ENCODE results near the gene C1GALT1C1L.
"Not testable (repeated sequence)": the region's sequence is repeated elsewhere in the genome, so short reads cannot be mapped to it uniquely, and the experiment has no call there.

Gene C1GALT1C1L

GRCh38 chr2:43653506-43653905 is 22.7 kb downstream of the C1GALT1C1L start:
- DNase-seq (ENCODE audit: low spot score), result no peak

- DNase-seq (ENCODE audit: low spot score), result no peak
Observed at GRCh38 chr2:43648994-43649701, 27.1 kb downstream of the C1GALT1C1L start.

DNA sequence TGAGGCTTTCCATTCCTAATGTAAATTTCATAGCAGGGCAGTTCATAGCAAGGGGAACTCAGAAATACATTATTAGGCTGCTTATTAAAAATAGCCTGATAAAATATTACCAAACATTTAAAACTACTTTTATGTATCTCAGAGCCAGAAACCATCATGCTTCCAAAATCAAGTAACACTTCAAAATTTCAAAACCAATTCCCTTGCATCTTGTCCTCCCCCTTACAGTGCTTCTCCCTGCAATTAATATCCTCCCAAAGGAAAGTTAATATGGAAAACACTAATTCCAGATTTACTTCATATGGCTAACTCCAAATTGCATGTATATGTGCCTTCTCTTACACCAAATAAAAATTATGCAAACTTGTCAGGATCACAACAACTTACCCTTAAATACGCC is 32.5 kb downstream of the C1GALT1C1L start:
- DNase-seq (ENCODE audit: low spot score), result no peak

DNA sequence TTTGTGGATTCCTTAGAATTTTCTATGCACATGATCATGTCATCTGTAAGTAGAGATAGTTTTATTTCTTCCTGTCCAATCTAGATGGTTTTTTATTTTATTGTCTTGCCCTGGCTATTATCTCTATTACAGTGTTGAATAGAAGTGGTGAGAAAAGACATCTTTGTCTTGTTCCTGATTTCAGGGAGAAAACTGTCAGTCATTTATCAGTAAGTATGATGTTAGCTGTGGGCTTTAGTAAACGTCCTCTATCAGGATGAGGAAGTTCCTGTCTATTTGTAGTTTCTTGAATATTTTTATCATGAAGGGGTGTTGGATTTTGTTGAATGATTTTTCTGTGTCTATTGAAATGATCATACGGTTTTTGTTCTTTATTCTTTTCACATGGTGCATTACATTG is 33.9 kb downstream of the C1GALT1C1L start:
- no peak for DNase-seq (ENCODE audit: low spot score)

DNA sequence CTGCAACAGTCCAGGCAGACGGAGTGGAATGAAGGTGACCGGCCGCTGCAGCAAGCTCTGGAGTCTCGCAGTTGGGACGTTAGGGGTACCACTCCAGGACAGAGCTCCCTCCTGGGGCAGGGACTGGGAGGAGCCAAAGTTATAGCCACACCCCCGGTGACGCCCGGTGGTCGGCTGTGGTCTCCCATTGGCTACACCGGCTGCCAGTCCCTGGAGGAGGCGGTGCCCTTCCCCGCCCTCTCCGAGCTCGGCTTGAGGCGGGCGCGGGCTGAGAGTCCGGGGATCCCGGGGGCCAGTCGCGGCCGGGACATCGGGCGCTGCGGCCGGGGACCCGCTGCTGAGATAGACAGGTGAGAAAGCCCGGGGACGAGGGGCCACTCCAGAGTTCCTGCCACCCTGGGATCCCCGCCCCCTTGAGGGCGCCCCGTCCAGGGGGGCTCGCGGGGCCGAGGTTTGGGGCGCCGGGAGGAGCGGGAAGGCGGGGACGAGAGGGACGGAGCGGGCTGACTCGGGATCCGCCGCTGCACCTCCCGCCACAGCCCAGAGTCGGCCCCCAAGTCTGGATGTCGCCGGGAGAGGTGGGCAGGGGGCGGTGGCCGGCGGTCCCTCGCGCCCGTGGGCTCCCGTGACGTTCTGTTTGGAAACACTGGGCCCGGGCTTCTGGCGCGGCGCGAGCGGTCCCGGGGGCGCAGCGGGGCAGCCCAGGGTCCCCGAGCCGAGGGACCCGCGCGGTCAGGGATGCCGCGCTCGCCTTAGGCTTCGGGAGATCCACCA is 39.0 kb downstream of the C1GALT1C1L start, which contains the start of gene PLEKHH2:
PLEKHH2 (plus strand) TSS at position 231 of the 774 bp plus-strand sequence. CDS start 7,414 bp downstream, outside the sequence.
- peak; percentile 87 for DNase-seq (ENCODE audit: low spot score)

- peak; percentile 2 for DNase-seq (ENCODE audit: low spot score)
Observed at GRCh38 chr2:43636621-43637020, 39.6 kb downstream of the C1GALT1C1L start.

DNA sequence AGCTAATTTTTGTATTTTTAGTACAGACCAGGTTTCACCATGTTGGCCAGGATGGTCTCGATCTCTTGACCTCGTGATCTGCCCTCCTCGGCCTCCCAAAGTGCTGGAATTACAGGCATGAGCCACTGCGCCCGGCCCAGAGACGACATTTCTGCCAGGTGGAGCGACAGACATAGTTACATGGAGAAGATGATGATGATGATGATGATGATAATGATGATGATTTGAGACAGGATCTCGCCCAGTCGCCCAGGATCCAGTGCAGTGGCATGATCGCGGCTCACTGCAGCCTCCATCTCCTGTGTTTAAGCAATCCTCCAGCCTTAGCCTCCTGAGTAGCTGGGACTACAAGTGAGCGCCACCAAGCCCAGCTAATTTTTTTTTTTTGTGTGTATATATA is 40.1 kb downstream of the C1GALT1C1L start:
- DNase-seq (ENCODE audit: low spot score), result not testable (repeated sequence)

DNA sequence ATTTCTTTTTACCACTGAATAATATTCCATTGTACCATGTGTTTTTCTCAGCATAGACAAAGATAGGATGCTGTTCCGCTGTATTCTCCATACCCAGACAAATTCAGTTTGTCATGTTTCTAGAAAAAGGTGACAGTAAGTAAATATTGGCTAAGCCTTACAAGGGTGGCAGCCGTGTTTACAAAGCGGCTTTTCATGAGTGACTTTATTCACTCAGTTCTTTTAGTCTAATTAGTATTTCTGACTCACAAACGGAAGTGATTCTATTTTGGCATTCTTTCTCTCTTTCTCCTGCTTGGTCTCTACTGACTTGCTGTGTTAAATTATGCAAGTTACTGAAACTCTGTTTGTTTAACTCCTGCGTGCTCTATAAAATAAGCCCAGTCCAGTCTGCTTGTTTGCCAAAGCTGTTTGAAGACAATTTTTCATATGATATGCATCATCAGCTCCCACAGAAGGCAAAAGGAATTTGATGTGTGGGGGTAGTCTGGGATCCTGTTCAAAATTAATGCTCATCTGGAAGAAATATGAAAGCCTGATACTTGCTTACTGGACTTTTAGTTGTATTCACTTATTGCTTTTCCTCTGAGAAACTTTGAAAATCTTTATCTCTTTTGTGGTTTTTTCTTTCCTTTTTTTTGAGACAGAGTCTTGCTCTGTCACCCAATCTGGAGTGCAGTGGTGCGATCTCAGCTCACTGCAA is 41.5 kb downstream of the C1GALT1C1L start:
- no peak for DNase-seq (ENCODE audit: low spot score)

GRCh38 chr2:43631618-43632317 is 44.5 kb downstream of the C1GALT1C1L start:
- DNase-seq (ENCODE audit: low spot score), result no peak
